Activated T-helper 2 cell treated with anti-CD3 and anti-CD28 coated beads, Interferon-gamma antibody, Interleukin-2, Interleukin-4, amounts not matched to agents 10 μg/mL and 5 μg/mL and 100 μg/mL, durations not matched to agents 14 hours and 24 hours and 36 hours (primary cell): Measurements from ENCODE around the gene OPA3. TPM values are rescaled to one million over a fixed set of nuclear protein-coding genes. Genes with fewer than 3 reads are reported as not detected.

Experiments
- DNase-seq: peaks from one replicate; pipeline ENCODE4 v3.0.0; 2021; ENCODE audit warnings: low spot score
- H3K27ac Mint-ChIP-seq: one replicate; pipeline ENCODE4 v1.8.0; 2021; ENCODE audit warnings: mixed read lengths
- H3K27me3 Mint-ChIP-seq: one replicate; pipeline ENCODE4 v1.8.0; 2021; ENCODE audit warnings: low read depth, mixed read lengths
- H3K36me3 Mint-ChIP-seq: one replicate; pipeline ENCODE4 v1.8.0; 2021; ENCODE audit warnings: low read depth, mixed read lengths
- H3K4me1 Mint-ChIP-seq: one replicate; pipeline ENCODE4 v1.8.0; 2021; ENCODE audit warnings: low read depth, mixed read lengths
- H3K4me3 Mint-ChIP-seq: one replicate; pipeline ENCODE4 v1.8.0; 2021; ENCODE audit warnings: low read depth, mild to moderate bottlenecking, moderate library complexity, mixed read lengths
- H3K9me3 Mint-ChIP-seq: one replicate; pipeline ENCODE4 v1.8.0; 2021; ENCODE audit warnings: mixed read lengths
- intact Hi-C: fragments of 100-400 bp; cut with micrococcal nuclease; formaldehyde crosslinking; loops from one replicate; pipeline ENCODE4 v1.15.1; 2023
- total RNA-seq: library from RNA; stranded (reverse); gene quantifications from 2 replicates; pipeline ENCODE4 v1.2.3, GENCODE V29; 2022

OPA3 gene
- total RNA-seq, 1 donor from 2014 or later: 15.2 TPM

GRCh38 chr19:45485305-45486077, 99.1 kb downstream of the OPA3 start:
- peak; percentile 95 for DNase-seq
- peak overlapping the region; percentile 88 for H3K4me3 Mint-ChIP-seq
- peak overlapping the region; percentile 72 for H3K27ac Mint-ChIP-seq
- no peaks in the 10 kb centered on the region for H3K36me3 Mint-ChIP-seq
- peaks cover 10% of the 10 kb centered on the region for H3K4me1 Mint-ChIP-seq
- no peaks in the 10 kb centered on the region for H3K9me3 Mint-ChIP-seq
- intact Hi-C loops: loop anchor here (1.0 to 2.0 kb wide), 2 partner anchors 21 to 46 kb away; partner anchors contain the start of gene VASP
- H3K27me3 Mint-ChIP-seq: peaks cover 2% of the 10 kb centered on the region

DNA sequence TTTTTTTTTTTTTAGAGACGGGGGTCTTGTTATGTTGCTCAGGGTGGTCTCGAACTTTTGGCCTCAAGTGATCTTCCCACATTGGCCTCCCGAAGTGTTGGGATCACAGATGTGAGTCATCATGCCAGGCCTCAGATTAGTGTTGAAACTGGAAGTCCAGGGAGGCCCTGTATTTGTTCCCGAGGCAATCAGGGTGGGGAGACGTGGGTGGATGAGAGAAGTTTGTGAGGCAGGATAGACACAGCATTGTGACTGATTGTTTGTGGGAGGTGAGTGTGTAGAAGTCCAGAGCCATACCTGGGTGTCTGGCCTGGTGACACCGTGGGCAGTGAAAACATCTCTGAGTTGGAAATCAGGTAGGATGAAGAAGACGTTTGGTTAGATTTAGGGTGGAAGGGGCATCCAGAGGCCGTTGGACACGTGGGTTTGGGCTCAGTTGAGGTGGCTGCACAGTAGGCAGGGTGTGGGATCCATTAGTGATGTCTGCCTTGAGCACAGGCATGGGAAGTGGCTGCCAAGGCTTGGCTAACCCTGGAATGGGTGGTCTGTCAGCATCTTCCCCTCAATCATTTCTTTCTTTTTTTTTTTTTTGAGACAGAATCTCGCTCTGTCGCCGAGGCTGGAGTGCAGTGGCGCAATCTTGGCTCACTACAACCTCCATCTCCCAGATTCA, 100.2 kb downstream of the OPA3 start:
- peaks cover 2% of the 10 kb centered on the region for H3K27me3 Mint-ChIP-seq
- intact Hi-C loops: loop anchor here (2.0 kb wide), 1 partner anchor 22 kb away; the partner anchor contains the start of gene VASP
- H3K4me3 Mint-ChIP-seq: peak overlapping the region; percentile 47
- H3K36me3 Mint-ChIP-seq: no peaks in the 10 kb centered on the region
- no peak for DNase-seq
- H3K27ac Mint-ChIP-seq: no peak overlapping the region
- H3K4me1 Mint-ChIP-seq: peaks cover 13% of the 10 kb centered on the region
- H3K9me3 Mint-ChIP-seq: no peaks in the 10 kb centered on the region

DNA sequence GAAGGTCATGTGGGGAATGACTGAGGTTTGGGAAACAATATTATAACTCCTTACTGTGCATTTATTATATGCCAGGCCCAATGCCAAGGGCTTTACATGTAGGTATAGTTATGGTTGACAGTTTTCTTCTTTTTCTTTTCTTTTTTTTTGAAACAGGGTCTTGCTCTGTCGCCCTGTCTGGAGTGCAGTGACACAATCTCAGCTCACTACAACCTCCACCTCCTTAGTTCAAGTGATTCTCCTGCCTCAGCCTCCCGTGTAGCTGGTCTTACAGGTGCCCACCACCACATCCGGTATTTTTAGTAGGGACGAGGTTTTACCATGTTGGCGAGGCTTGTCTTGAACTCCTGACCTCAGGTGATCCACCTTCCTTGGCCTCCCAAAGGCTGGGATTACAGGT, 101.6 kb downstream of the OPA3 start:
- Mint-ChIP-seq H3K4me3 (no peak overlapping the region), H3K9me3 (no peaks in the 10 kb centered on the region), H3K27ac (no peak overlapping the region), H3K4me1 (peaks cover 21% of the 10 kb centered on the region), H3K27me3 (peaks cover 2% of the 10 kb centered on the region), H3K36me3 (no peaks in the 10 kb centered on the region)
- intact Hi-C loops: no loop called here
- DNase-seq: no peak

- no peaks in the 10 kb centered on the region for H3K9me3 Mint-ChIP-seq
- H3K4me1 Mint-ChIP-seq: peaks cover 27% of the 10 kb centered on the region
- peaks cover 11% of the 10 kb centered on the region for H3K36me3 Mint-ChIP-seq
- H3K4me3 Mint-ChIP-seq: peak overlapping the region; percentile 67
- H3K27me3 Mint-ChIP-seq: peaks cover 25% of the 10 kb centered on the region
- H3K27ac Mint-ChIP-seq: peak overlapping the region; percentile 98
- DNase-seq: peak; percentile 88
- intact Hi-C loops: loop anchor here (1.0 to 5.0 kb wide), 9 partner anchors 9 to 226 kb away; partner anchors contain the start of genes ERCC2, MARK4 and PPP1R13L
Observed at GRCh38 chr19:45478454-45479238, 106.0 kb downstream of the OPA3 start.

DNA sequence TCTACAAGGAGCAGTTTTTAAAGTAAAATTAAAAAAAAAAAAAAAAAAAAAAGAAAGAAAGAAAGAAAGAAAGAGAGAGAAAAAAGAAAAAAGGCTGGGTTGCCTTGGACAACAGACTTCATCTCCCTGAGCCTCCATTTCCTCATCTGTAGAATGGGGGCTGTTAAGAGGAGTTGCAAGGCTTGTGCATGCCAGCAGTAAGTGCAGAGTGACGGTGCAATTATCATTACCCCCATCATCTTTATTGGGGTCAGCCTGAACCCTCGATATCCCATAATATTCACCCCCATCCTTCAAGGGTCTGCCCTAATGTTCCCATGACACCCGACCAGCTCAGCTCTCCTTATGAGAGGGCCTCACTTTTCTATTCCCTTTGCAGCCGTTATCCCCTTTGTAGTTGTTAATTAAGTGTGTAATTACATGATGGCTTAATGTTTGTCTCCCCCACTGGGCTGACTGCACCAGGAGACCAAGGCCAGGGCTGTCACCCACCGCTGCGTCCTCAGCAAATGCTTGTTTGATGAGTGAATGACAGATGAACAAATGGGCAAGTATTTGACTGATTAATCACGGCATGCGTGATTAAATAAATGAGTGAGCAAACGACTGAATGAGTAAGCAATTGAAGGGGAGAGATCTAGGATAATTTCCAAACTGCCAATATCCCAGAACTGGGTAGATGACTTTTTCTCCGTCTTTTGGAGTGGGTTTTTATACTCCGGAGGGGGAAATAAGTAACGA, 106.7 kb downstream of the OPA3 start:
- Mint-ChIP-seq H3K9me3 (no peaks in the 10 kb centered on the region), H3K4me1 (peaks cover 27% of the 10 kb centered on the region), H3K4me3 (peak overlapping the region; percentile 67), H3K36me3 (peaks cover 17% of the 10 kb centered on the region), H3K27ac (peak overlapping the region; percentile 98), H3K27me3 (peaks cover 32% of the 10 kb centered on the region)
- DNase-seq: peak; percentile 27
- intact Hi-C loops: loop anchor here (1.0 to 5.0 kb wide), 6 partner anchors 9 to 226 kb away; partner anchors contain the start of genes MARK4 and PPP1R13L

Other genes with a start within 250 kb of the OPA3 start
- gene KLC3, start 244.1 kb downstream of the OPA3 start, total RNA-seq: 0.18 TPM in 1 of 2 replicates, not detected in the other
- 32.6 and 34.5 TPM in 2 replicates for gene ERCC2, start 214.2 kb downstream of the OPA3 start, total RNA-seq
- 12.8 and 16.6 TPM in 2 replicates for gene PPP1R13L, start 179.7 kb downstream of the OPA3 start, total RNA-seq
- 16.1 and 16.7 TPM in 2 replicates for gene POLR1G, start 178.2 kb downstream of the OPA3 start, total RNA-seq
- 114 and 118 TPM in 2 replicates for gene ERCC1, start 160.9 kb downstream of the OPA3 start, total RNA-seq
- 10.2 and 10.9 TPM in 2 replicates for gene FOSB, start 116.8 kb downstream of the OPA3 start, total RNA-seq
- gene RTN2, start 87.8 kb downstream of the OPA3 start, total RNA-seq: 4.0 and 8.1 TPM in 2 replicates
- gene PPM1N, start 86.4 kb downstream of the OPA3 start, total RNA-seq: 2.5 and 3.1 TPM in 2 replicates
- 232 and 244 TPM in 2 replicates for gene VASP, start 77.3 kb downstream of the OPA3 start, total RNA-seq
- not detected in 2 replicates for gene GPR4, start 17.4 kb upstream of the OPA3 start, total RNA-seq
- 180 and 207 TPM in 2 replicates for gene EML2, start 54.6 kb upstream of the OPA3 start, total RNA-seq
- 9.3 and 9.5 TPM in 2 replicates for gene GIPR, start 83.4 kb upstream of the OPA3 start, total RNA-seq
- 738 and 766 TPM in 2 replicates for gene SNRPD2, start 107.2 kb upstream of the OPA3 start, total RNA-seq
- 24.2 and 26.7 TPM in 2 replicates for gene QPCTL, start 107.9 kb upstream of the OPA3 start, total RNA-seq
- 34.4 and 38.9 TPM in 2 replicates for gene FBXO46, start 146.1 kb upstream of the OPA3 start, total RNA-seq
- not detected in 2 replicates for gene MEIOSIN, start 148.6 kb upstream of the OPA3 start, total RNA-seq
- 4.8 and 5.7 TPM in 2 replicates for gene SIX5, start 184.4 kb upstream of the OPA3 start, total RNA-seq
- gene DMPK, start 197.7 kb upstream of the OPA3 start, total RNA-seq: 22.0 and 23.4 TPM in 2 replicates
- gene DMWD, start 208.0 kb upstream of the OPA3 start, total RNA-seq: 44.7 and 45.6 TPM in 2 replicates
- 0.16 and 0.23 TPM in 2 replicates for gene RSPH6A, start 230.5 kb upstream of the OPA3 start, total RNA-seq